Mucosa of descending colon (tissue), 3 donors: ENCODE results near the gene ARMH3. TPM values are rescaled to one million over a fixed set of nuclear protein-coding genes. Genes with fewer than 3 reads are reported as not detected.

Source experiments
- ATAC-seq: fragments of 200-7000 bp; cut with Tn5 transposase; one replicate; pipeline ENCODE4 v1.9.1; 2020; ENCODE audit warnings: mild to moderate bottlenecking, moderate library complexity
- DNase-seq, 3 donors: peaks; one replicate each; pipeline ENCODE4 v3.0.0-alpha.2; 2020
- H3K36me3 ChIP-seq: fragments of 200-600 bp; one replicate; pipeline ENCODE4 v1.8.0; 2021; ENCODE audit warnings: low read depth, mild to moderate bottlenecking
- H3K4me1 ChIP-seq: fragments of 200-600 bp; one replicate; pipeline ENCODE4 v1.8.0; 2021; ENCODE audit warnings: low read depth, mild to moderate bottlenecking
- H3K4me3 ChIP-seq: fragments of 200-600 bp; one replicate; pipeline ENCODE4 v1.8.0; 2021; ENCODE audit warnings: mild to moderate bottlenecking
- H3K9me3 ChIP-seq: fragments of 200-600 bp; one replicate; pipeline ENCODE4 v1.8.0; 2021; ENCODE audit warnings: mild to moderate bottlenecking
- CTCF ChIP-seq: fragments of 200-600 bp; IDR thresholded peaks from one replicate; pipeline ENCODE4 v1.8.0; 2022; ENCODE audit warnings: antibody characterized with exemption, mild to moderate bottlenecking
- intact Hi-C, 2 donors: fragments of 100-400 bp; cut with DNase I in 1 of 2; cut with micrococcal nuclease in 1 of 2; formaldehyde crosslinking; loops; one replicate each; pipeline versions ENCODE4 v1.11.0 to v1.11.1; 2022; cut with DNase I, micrococcal nuclease
- long read RNA-seq, 2 donors: library from polyadenylated mRNA; unstranded; transcript quantifications; one replicate each; pipeline ENCODE4 v2.0.0, GENCODE V29; 2019 to 2021
- total RNA-seq, 3 donors: library from RNA; stranded (reverse); fragmentation: NEBNext Ultra II Directional in 2 of 3; extraction: Animal tissue kit (Norgen Biotek cat#: 25700) in 2 of 3; gene quantifications; one replicate each; pipeline versions ENCODE4 v1.2.1 to v1.2.4, GENCODE V29; 2021 to 2023
- donor health status: DM: no; HTN: no; CAD: no; lungs with moderate emphysema.
- donor health status: DM: no; HTN: no; CAD: no.
- donor health status: DM: no; HTN: yes; CAD: no.

ARMH3 gene
- total RNA-seq, result 10 to 100 TPM; 25.8 to 45.6 (median 28.1) TPM
- long read RNA-seq, donor 1, full-length matches to known transcripts, result 1 of 15 reads
- long read RNA-seq, donor 1, partial matches to known transcripts, result 2 of 15 reads
- long read RNA-seq, donor 1, other reads (novel, unspliced or antisense), result 12 of 15 reads
- long read RNA-seq, donor 2, partial matches to known transcripts, result 1 of 5 reads
- long read RNA-seq, donor 2, other reads (novel, unspliced or antisense), result 4 of 5 reads

- peak; percentile 93 to 95 (median 94) for DNase-seq
- peak; percentile 98 for ATAC-seq
- intact Hi-C loops, result no loop called here
- Histone ChIP-seq H3K36me3 (no peaks in the 10 kb centered on the region), H3K4me3 (peak within 1 kb of the TSS; percentile 80), H3K4me1 (peaks cover 17% of the 10 kb centered on the region), H3K9me3 (no peaks in the 10 kb centered on the region)
- no peak for TF ChIP-seq CTCF
Observed at GRCh38 chr10:102055647-102056419, at the start of gene ARMH3. ARMH3 (minus strand) TSS chr10:102056173; CDS start chr10:102040114, 16,059 bp downstream.

GRCh38 chr10:102102421-102102820, 46.4 kb upstream of the ARMH3 start:
- Histone ChIP-seq H3K36me3 (no peaks in the 10 kb centered on the region), H3K4me1 (no peaks in the 10 kb centered on the region), H3K4me3 (no peak overlapping the region), H3K9me3 (no peaks in the 10 kb centered on the region)
- DNase-seq, result no peak
- TF ChIP-seq CTCF, result no peak
- intact Hi-C loops, result no loop called here
- no peak for ATAC-seq

- no peak for ATAC-seq
- Histone ChIP-seq H3K4me3 (no peak overlapping the region), H3K9me3 (no peaks in the 10 kb centered on the region), H3K36me3 (no peaks in the 10 kb centered on the region), H3K4me1 (no peaks in the 10 kb centered on the region)
- DNase-seq, result no peak
- TF ChIP-seq CTCF, result no peak
- intact Hi-C loops, result no loop called here
Observed at GRCh38 chr10:102101152-102101551, 45.2 kb upstream of the ARMH3 start.

GRCh38 chr10:102096449-102096848, 40.5 kb upstream of the ARMH3 start:
- ATAC-seq (no peak), DNase-seq (no peak)
- H3K4me3 ChIP-seq, result no peak overlapping the region
- no peaks in the 10 kb centered on the region for H3K9me3 ChIP-seq
- intact Hi-C loops, result no loop called here
- H3K4me1 ChIP-seq, result no peaks in the 10 kb centered on the region
- TF ChIP-seq CTCF, result no peak
- no peaks in the 10 kb centered on the region for H3K36me3 ChIP-seq

GRCh38 chr10:102090772-102091171, 34.8 kb upstream of the ARMH3 start:
- Histone ChIP-seq H3K4me3 (no peak overlapping the region), H3K9me3 (no peaks in the 10 kb centered on the region), H3K4me1 (no peaks in the 10 kb centered on the region), H3K36me3 (no peaks in the 10 kb centered on the region)
- DNase-seq, result no peak
- ATAC-seq, result no peak
- intact Hi-C loops, result no loop called here
- no peak for TF ChIP-seq CTCF
